DND-41 (cell line): ENCODE data around the gene EFNB3.

Source experiments
- ATAC-seq: fragments of 200-7000 bp; cut with Tn5 transposase; 3 replicates; pipeline ENCODE4 v1.9.1; 2021; ENCODE audit warnings: low read depth; ENCODE audit not compliant: insufficient read depth
- DNase-seq: peaks from one replicate; pipeline ENCODE4 v3.0.0-alpha.2; 2020
- H2AFZ ChIP-seq: 2 replicates; pipeline ENCODE4 v1.6.0; 2012; ENCODE audit warnings: low read depth, low read length
- H3K27ac ChIP-seq: 2 replicates; pipeline ENCODE4 v1.5.1; 2012; ENCODE audit warnings: low read length, inconsistent platforms
- H3K27me3 ChIP-seq: fragments of 200-600 bp; sonication (generic); 2 replicates; pipeline ENCODE4 v1.6.0; 2012; ENCODE audit warnings: low read length, mild to moderate bottlenecking, inconsistent platforms; ENCODE audit not compliant: insufficient read depth, poor library complexity
- H3K36me3 ChIP-seq: 2 replicates; pipeline ENCODE4 v1.5.1; 2012; ENCODE audit warnings: low read length, inconsistent platforms; ENCODE audit not compliant: insufficient read depth
- H3K4me1 ChIP-seq: 2 replicates; pipeline ENCODE4 v1.5.1; 2012; ENCODE audit warnings: mild to moderate bottlenecking, low read length; ENCODE audit not compliant: insufficient read depth
- H3K4me2 ChIP-seq: 2 replicates; pipeline ENCODE4 v1.6.0; 2012; ENCODE audit warnings: mild to moderate bottlenecking, moderate library complexity, low read length, inconsistent platforms; ENCODE audit not compliant: insufficient read depth
- H3K4me3 ChIP-seq, 2 experiments: fragments of 200-600 bp in 1 of 2; shearing (Covaris generic) in 1 of 2; 2 replicates each; pipeline ENCODE4 v1.5.1; 2012 to 2016; ENCODE audit warnings: inconsistent platforms in 2 of 2, low read length in 2 of 2, mild to moderate bottlenecking in 2 of 2, low read depth in 1 of 2, moderate library complexity in 1 of 2
- H3K79me2 ChIP-seq: 2 replicates; pipeline ENCODE4 v1.6.0; 2012; ENCODE audit warnings: low read length, inconsistent platforms; ENCODE audit not compliant: insufficient read depth
- H3K9ac ChIP-seq: 2 replicates; pipeline ENCODE4 v1.6.0; 2012; ENCODE audit warnings: low read depth, mild to moderate bottlenecking, inconsistent platforms, low read length, moderate library complexity
- H3K9me3 ChIP-seq: 2 replicates; pipeline ENCODE4 v1.5.1; 2012; ENCODE audit warnings: low read length, moderate library complexity, mild to moderate bottlenecking, inconsistent platforms; ENCODE audit not compliant: insufficient read depth, severe bottlenecking
- H4K20me1 ChIP-seq: 2 replicates; pipeline ENCODE4 v1.6.0; 2012; ENCODE audit warnings: low read length; ENCODE audit not compliant: insufficient read depth
- EZH2 ChIP-seq: IDR thresholded peaks from 3 replicates; pipeline ENCODE4 v1.6.1; 2012; ENCODE audit warnings: borderline replicate concordance, low read depth, mild to moderate bottlenecking, moderate library complexity, low read length, inconsistent platforms; ENCODE audit not compliant: severe bottlenecking
- TF ChIP-seq, protein P1 (sequence below): IDR thresholded peaks from 2 replicates; pipeline ENCODE4 v1.5.1; 2012; ENCODE audit warnings: borderline replicate concordance, low read length, moderate library complexity, mild to moderate bottlenecking; ENCODE audit not compliant: poor library complexity, severe bottlenecking; ENCODE audit errors: extremely low read depth

Gene EFNB3

DNA sequence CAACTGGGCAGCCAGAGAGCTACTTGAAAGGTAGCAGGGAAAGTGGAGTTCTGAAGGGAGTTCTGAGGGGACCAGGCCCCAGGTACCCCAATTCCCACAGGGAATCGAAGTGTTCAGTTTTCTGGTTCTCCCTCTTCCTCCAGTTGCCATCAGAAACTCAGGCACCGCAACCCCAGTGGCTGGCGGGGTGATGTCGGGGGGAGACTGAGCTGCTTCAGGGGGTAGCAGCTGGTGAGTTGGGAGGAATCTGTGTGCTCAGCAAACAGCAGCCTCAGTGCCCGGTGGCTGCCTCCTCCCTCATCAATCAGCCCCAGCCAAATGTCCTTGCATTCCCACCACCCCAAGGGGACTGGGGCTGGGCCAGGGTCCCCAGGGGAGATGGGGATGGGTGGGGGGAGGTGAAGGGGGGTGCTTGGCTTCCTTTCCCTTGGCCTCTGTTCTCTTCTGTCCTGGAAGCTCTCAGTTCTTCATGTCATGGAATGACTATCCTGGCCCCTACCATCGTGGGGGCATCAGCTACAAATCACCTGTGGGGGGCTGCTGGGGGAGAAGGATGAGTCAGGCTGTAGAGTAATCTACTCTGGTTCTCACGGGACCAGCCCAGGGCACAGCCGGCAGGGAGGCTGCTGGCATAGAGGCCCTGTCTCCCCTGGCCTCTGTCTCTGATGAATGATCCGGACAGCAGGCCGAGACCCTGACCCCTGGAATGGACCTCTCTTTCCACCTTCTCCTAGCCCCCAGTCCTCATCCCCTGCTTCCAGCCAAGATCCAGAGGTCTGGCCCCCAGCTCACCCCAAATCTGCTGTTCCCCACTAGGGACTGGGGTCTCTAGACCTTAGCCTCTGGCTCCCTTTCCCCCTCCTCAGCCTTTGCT is 10.0 kb downstream of the EFNB3 start:
- Histone ChIP-seq H3K4me2 (peak overlapping the region; percentile 11; the same call in 1 of the 2 replicates), H3K27ac (no peak overlapping the region), H3K9ac (no peak overlapping the region), H3K36me3 (no peaks in the 10 kb centered on the region), H3K4me3 (no peak overlapping the region), H2AFZ (no peak overlapping the region), H3K4me1 (peaks cover 27% of the 10 kb centered on the region), H3K27me3 (peaks cover 55% of the 10 kb centered on the region), H4K20me1 (peaks cover 5% of the 10 kb centered on the region), H3K9me3 (no peaks in the 10 kb centered on the region), H3K79me2 (no peaks in the 10 kb centered on the region)
- ATAC-seq (no peak), DNase-seq (no peak)
- TF ChIP-seq, protein P1, sequence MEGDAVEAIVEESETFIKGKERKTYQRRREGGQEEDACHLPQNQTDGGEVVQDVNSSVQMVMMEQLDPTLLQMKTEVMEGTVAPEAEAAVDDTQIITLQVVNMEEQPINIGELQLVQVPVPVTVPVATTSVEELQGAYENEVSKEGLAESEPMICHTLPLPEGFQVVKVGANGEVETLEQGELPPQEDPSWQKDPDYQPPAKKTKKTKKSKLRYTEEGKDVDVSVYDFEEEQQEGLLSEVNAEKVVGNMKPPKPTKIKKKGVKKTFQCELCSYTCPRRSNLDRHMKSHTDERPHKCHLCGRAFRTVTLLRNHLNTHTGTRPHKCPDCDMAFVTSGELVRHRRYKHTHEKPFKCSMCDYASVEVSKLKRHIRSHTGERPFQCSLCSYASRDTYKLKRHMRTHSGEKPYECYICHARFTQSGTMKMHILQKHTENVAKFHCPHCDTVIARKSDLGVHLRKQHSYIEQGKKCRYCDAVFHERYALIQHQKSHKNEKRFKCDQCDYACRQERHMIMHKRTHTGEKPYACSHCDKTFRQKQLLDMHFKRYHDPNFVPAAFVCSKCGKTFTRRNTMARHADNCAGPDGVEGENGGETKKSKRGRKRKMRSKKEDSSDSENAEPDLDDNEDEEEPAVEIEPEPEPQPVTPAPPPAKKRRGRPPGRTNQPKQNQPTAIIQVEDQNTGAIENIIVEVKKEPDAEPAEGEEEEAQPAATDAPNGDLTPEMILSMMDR = no peak
- no peak for TF ChIP-seq EZH2

DNA sequence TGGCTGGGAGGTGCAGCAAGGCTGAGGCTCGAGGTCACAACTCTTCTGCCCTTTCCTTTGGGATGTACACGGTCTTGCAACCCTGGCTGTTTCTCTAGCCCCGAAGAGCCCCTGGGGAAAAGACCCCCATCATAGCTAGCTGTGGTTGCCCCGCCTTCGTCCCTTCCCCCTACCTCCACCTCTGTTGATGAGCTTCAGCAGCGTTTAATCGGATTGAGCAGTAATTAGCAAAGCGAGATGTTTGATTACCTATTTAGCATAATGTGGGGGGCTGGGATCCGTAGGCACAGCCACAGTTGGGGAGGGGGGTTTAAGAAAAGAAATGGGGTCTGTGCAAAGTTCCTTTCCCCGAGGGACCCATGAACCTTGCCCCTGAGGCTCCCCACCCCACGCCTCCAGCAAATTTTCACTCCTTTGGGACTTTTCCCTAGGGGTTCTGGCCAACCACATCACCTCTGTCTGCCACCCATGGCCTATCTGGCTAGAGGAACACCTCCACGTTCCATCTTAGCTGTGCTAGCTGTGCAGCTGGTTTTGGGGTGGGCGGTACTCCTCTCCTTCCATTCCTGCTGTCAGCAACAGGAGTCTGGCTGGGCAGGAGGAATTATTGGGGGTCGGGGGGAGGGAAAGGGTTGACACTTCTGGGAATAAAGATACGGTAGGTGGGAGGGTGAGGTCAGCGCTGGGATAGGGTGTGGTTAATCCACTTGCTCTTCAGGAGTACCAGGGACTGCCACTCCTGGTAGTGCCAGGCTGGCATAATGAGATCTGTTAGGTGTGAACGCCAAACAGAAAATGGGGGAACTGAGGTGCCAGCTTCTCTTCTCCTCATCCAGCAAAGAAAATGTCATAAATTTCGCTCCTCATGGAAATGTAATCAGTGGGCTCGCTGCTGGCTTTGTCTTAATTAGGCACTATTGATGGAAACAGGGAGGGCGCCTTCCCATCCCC is 11.2 kb downstream of the EFNB3 start:
- Histone ChIP-seq H3K4me2 (no peak overlapping the region), H2AFZ (no peak overlapping the region), H3K9me3 (no peaks in the 10 kb centered on the region), H3K27ac (no peak overlapping the region), H3K36me3 (no peaks in the 10 kb centered on the region), H3K27me3 (peaks cover 64% of the 10 kb centered on the region), H3K4me3 (no peak overlapping the region), H3K9ac (no peak overlapping the region), H4K20me1 (peaks cover 5% of the 10 kb centered on the region), H3K4me1 (peaks cover 27% of the 10 kb centered on the region), H3K79me2 (no peaks in the 10 kb centered on the region)
- DNase-seq = no peak
- TF ChIP-seq, protein P1 = no peak
- no peak for TF ChIP-seq EZH2
- no peak for ATAC-seq

- TF ChIP-seq, protein P1 = peak; percentile 46
- TF ChIP-seq EZH2 = peak; percentile 91
- ATAC-seq (no peak), DNase-seq (no peak)
- no peaks in the 10 kb centered on the region for H3K9me3 ChIP-seq
- H4K20me1 ChIP-seq = peaks cover 5% of the 10 kb centered on the region
- H2AFZ ChIP-seq = no peak within 1 kb of the TSS
- peaks cover 27% of the 10 kb centered on the region for H3K4me1 ChIP-seq
- peaks cover 70% of the 10 kb centered on the region for H3K27me3 ChIP-seq
- H3K9ac ChIP-seq = no peak within 1 kb of the TSS
- H3K4me2 ChIP-seq = peak within 1 kb of the TSS; percentile 45
- no peaks in the 10 kb centered on the region for H3K36me3 ChIP-seq
- H3K27ac ChIP-seq = no peak within 1 kb of the TSS
- H3K4me3 ChIP-seq = no peak within 1 kb of the TSS
- H3K79me2 ChIP-seq = no peaks in the 10 kb centered on the region
These were observed 12.1 kb downstream of the EFNB3 start, which contains the start of gene DNAH2 for GRCh38 chr17:7716901-7717755. Gene DNAH2 (plus strand): TSS chr17:7717744. CDS start chr17:7719735, 1,991 bp downstream.
